PC-9 (cell line): ENCODE data around the gene SSBP2. TPM values are rescaled to one million over a fixed set of nuclear protein-coding genes. Genes with fewer than 3 reads are reported as not detected.

Source experiments
- BruUV-seq: library from RNA; stranded (reverse); fragments of 400-500 nt; replicated peaks from 2 replicates; lab custom pipeline; 2021; lab: Mats Ljungman, UMichigan
- CTCF ChIA-PET: fragments of 300-600 bp; sonication (Branson Sonifier 250); formaldehyde crosslinking; loops from one replicate; lab custom pipeline; 2022; ENCODE audit warnings: antibody characterized with exemption; lab: Charles Lee
- POLR2A ChIA-PET: fragments of 300-600 bp; sonication (Branson Sonifier 250); formaldehyde crosslinking; loops from one replicate; lab custom pipeline; 2022; ENCODE audit warnings: antibody characterized with exemption; ENCODE audit not compliant: unreplicated experiment; lab: Charles Lee
- DNase-seq, 2 experiments: peaks; one replicate each; pipeline versions ENCODE4 v3.0.0 to v3.0.0-alpha.2; 2015 to 2022; ENCODE audit warnings: mixed read lengths in 1 of 2
- H2AFZ ChIP-seq: fragments of 200-600 bp; sonication (generic); 2 replicates; pipeline ENCODE4 v1.8.1; 2017; ENCODE audit warnings: antibody characterized with exemption
- H3F3A ChIP-seq: fragments of 200-600 bp; sonication (generic); 2 replicates; pipeline ENCODE4 v1.8.1; 2017; ENCODE audit warnings: antibody characterized with exemption, mild to moderate bottlenecking, low read depth; ENCODE audit not compliant: insufficient read depth
- H3K27ac ChIP-seq: fragments of 200-600 bp; sonication (generic); 2 replicates; pipeline ENCODE4 v1.6.1; 2016; ENCODE audit warnings: mixed run types
- H3K27me3 ChIP-seq: fragments of 200-600 bp; sonication (generic); 2 replicates; pipeline ENCODE4 v1.6.1; 2016; ENCODE audit warnings: low read depth, mixed run types; ENCODE audit not compliant: insufficient read depth
- H3K36me3 ChIP-seq: fragments of 200-600 bp; sonication (generic); 2 replicates; pipeline ENCODE4 v1.6.1; 2016; ENCODE audit warnings: low read depth, mixed run types
- H3K4me1 ChIP-seq: fragments of 200-600 bp; sonication (generic); replicated peaks from 2 replicates; pipeline ENCODE4 v1.6.1; 2016; ENCODE audit warnings: mixed run types; ENCODE audit not compliant: insufficient read depth
- H3K4me2 ChIP-seq: fragments of 200-600 bp; sonication (generic); 2 replicates; pipeline ENCODE4 v1.6.1; 2017; ENCODE audit warnings: mixed run types
- H3K4me3 ChIP-seq: fragments of 200-600 bp; sonication (generic); 2 replicates; pipeline ENCODE4 v1.6.1; 2016; ENCODE audit warnings: mixed run types
- H3K79me2 ChIP-seq: fragments of 200-600 bp; sonication (generic); 2 replicates; pipeline ENCODE4 v1.6.1; 2017; ENCODE audit warnings: low read depth, mixed run types
- H3K9me2 ChIP-seq: fragments of 200-600 bp; sonication (generic); 2 replicates; pipeline ENCODE4 v1.8.1; 2017; ENCODE audit warnings: mild to moderate bottlenecking; ENCODE audit not compliant: insufficient read depth
- H3K9me3 ChIP-seq: fragments of 200-600 bp; sonication (generic); 2 replicates; pipeline ENCODE4 v1.8.1; 2016; ENCODE audit warnings: low read depth; ENCODE audit not compliant: insufficient read depth
- H4K20me1 ChIP-seq: fragments of 200-600 bp; sonication (generic); 2 replicates; pipeline ENCODE4 v1.8.1; 2017; ENCODE audit not compliant: insufficient read depth
- CTCF ChIP-seq: fragments of 200-600 bp; sonication (generic); conservative IDR thresholded peaks from 2 replicates; pipeline ENCODE4 v1.6.1; 2017; ENCODE audit warnings: mixed run types, antibody characterized with exemption, mild to moderate bottlenecking, moderate library complexity
- EZH2 ChIP-seq: fragments of 200-600 bp; sonication (generic); IDR thresholded peaks from 2 replicates; pipeline ENCODE4 v1.8.0; 2017; ENCODE audit warnings: antibody characterized with exemption, low read depth
- intact Hi-C: fragments of 100-400 bp; cut with micrococcal nuclease; formaldehyde crosslinking; loops from one replicate; pipeline ENCODE4 v1.10.0; 2022; ENCODE audit not compliant: unreplicated experiment
- total RNA-seq: library from RNA; stranded (reverse); gene quantifications from 2 replicates; pipeline ENCODE4 v1.2.3, GENCODE V29; 2021

SSBP2 gene
- total RNA-seq, 1 experiment from 2014 or later: 6.4 TPM

- Histone ChIP-seq H3K4me3 (no peak overlapping the region), H4K20me1 (no peaks in the 10 kb centered on the region), H3K9me2 (no peaks in the 10 kb centered on the region), H3K36me3 (no peaks in the 10 kb centered on the region), H3K27ac (no peak overlapping the region), H3F3A (no peaks in the 10 kb centered on the region), H3K27me3 (no peaks in the 10 kb centered on the region), H3K4me2 (no peak overlapping the region), H3K4me1 (peaks cover 24% of the 10 kb centered on the region), H2AFZ (no peak overlapping the region), H3K9me3 (no peaks in the 10 kb centered on the region), H3K79me2 (no peaks in the 10 kb centered on the region)
- ChIA-PET POLR2A (no interaction called here), CTCF (no interaction called here)
- BruUV-seq: no TSS peak
- DNase-seq: no peak
- intact Hi-C loops: no loop called here
- no peak for TF ChIP-seq EZH2
These were observed 34.4 kb upstream of the SSBP2 start for GRCh38 chr5:81785322-81785721.

GRCh38 chr5:81783401-81783800 is 32.5 kb upstream of the SSBP2 start:
- H3K4me2 ChIP-seq: no peak overlapping the region
- CTCF ChIA-PET: no interaction called here
- no peak overlapping the region for H2AFZ ChIP-seq

GRCh38 chr5:81782811-81783210 is 31.9 kb upstream of the SSBP2 start:
- ChIA-PET POLR2A (no interaction called here), CTCF (no interaction called here)
- H3K36me3 ChIP-seq: no peaks in the 10 kb centered on the region
- H3K4me3 ChIP-seq: no peak overlapping the region
- no peaks in the 10 kb centered on the region for H3K79me2 ChIP-seq
- no peak overlapping the region for H3K27ac ChIP-seq
- H3K9me2 ChIP-seq: no peaks in the 10 kb centered on the region
- no TSS peak for BruUV-seq
- H3K27me3 ChIP-seq: no peaks in the 10 kb centered on the region
- intact Hi-C loops: no loop called here
- peaks cover 8% of the 10 kb centered on the region for H3K4me1 ChIP-seq
- no peak overlapping the region for H2AFZ ChIP-seq
- TF ChIP-seq CTCF: no peak
- TF ChIP-seq EZH2: no peak
- no peak overlapping the region for H3K4me2 ChIP-seq
- no peaks in the 10 kb centered on the region for H3F3A ChIP-seq
- no peaks in the 10 kb centered on the region for H4K20me1 ChIP-seq
- DNase-seq: no peak
- no peaks in the 10 kb centered on the region for H3K9me3 ChIP-seq

More at GRCh38 chr5:81783401-81783800, 32.5 kb upstream of the SSBP2 start:
- H4K20me1 ChIP-seq: no peaks in the 10 kb centered on the region
- no peak overlapping the region for H3K27ac ChIP-seq
- H3K36me3 ChIP-seq: no peaks in the 10 kb centered on the region
- intact Hi-C loops: no loop called here
- H3K9me3 ChIP-seq: no peaks in the 10 kb centered on the region
- BruUV-seq: no TSS peak
- H3K4me1 ChIP-seq: peaks cover 14% of the 10 kb centered on the region
- POLR2A ChIA-PET: no interaction called here
- no peaks in the 10 kb centered on the region for H3K79me2 ChIP-seq
- TF ChIP-seq EZH2: no peak
- no peak for TF ChIP-seq CTCF
- no peaks in the 10 kb centered on the region for H3K27me3 ChIP-seq
- no peak for DNase-seq
- H3K9me2 ChIP-seq: no peaks in the 10 kb centered on the region
- no peak overlapping the region for H3K4me3 ChIP-seq
- no peaks in the 10 kb centered on the region for H3F3A ChIP-seq

- no peak overlapping the region for H3K4me2 ChIP-seq
- H3K27ac ChIP-seq: no peak overlapping the region
- ChIA-PET POLR2A (no interaction called here), CTCF (interaction anchor here (0.6 kb wide), 1 partner anchor 356 kb away, joined by 3 read pairs; no protein-coding TSS in a partner anchor)
- no peaks in the 10 kb centered on the region for H3K9me3 ChIP-seq
- H3K27me3 ChIP-seq: no peaks in the 10 kb centered on the region
- H3K79me2 ChIP-seq: no peaks in the 10 kb centered on the region
- no peak for DNase-seq
- H3K4me3 ChIP-seq: no peak overlapping the region
- TF ChIP-seq CTCF (no peak), EZH2 (no peak)
- H2AFZ ChIP-seq: peak overlapping the region; percentile 77
- peaks cover 4% of the 10 kb centered on the region; the same call in 1 of the 2 replicates for H3K9me2 ChIP-seq
- intact Hi-C loops: loop anchor here (2.0 kb wide), 1 partner anchor 25 kb away; no protein-coding TSS in a partner anchor
- no peaks in the 10 kb centered on the region for H4K20me1 ChIP-seq
- no peaks in the 10 kb centered on the region for H3K36me3 ChIP-seq
- BruUV-seq: no TSS peak
- H3F3A ChIP-seq: no peaks in the 10 kb centered on the region
- H3K4me1 ChIP-seq: no peaks in the 10 kb centered on the region
These were observed 29.0 kb upstream of the SSBP2 start for GRCh38 chr5:81779916-81780266.
